BLaER1 treated with 17β-estradiol and CSF1 and Interleukin-3, amounts not matched to agents 10 nM and 100 nM (cell line): Measurements from ENCODE around the gene KDM6A.
"Not testable (repeated sequence)": the region's sequence is repeated elsewhere in the genome, so short reads cannot be mapped to it uniquely, and the experiment has no call there.

Source experiments
- H3K27ac ChIP-seq, 11 experiments: shearing (Covaris generic); formaldehyde crosslinking; 2 replicates each; pipeline ENCODE4 v1.8.1; 2022
- H3K27me3 ChIP-seq, 11 experiments: shearing (Covaris generic); formaldehyde crosslinking; 2 replicates each; pipeline ENCODE4 v1.8.1; 2022
- H3K36me3 ChIP-seq, 11 experiments: shearing (Covaris generic); formaldehyde crosslinking; 2 replicates each; pipeline ENCODE4 v1.8.1; 2022
- H3K4me1 ChIP-seq, 10 experiments: shearing (Covaris generic); formaldehyde crosslinking; 2 replicates each; pipeline ENCODE4 v1.8.1; 2022
- H3K4me2 ChIP-seq, 11 experiments: shearing (Covaris generic); formaldehyde crosslinking; 2 replicates each; pipeline ENCODE4 v1.8.1; 2022
- H3K4me3 ChIP-seq, 10 experiments: shearing (Covaris generic); formaldehyde crosslinking; 2 replicates each; pipeline ENCODE4 v1.8.1; 2022
- H3K9ac ChIP-seq, 11 experiments: shearing (Covaris generic); formaldehyde crosslinking; 2 replicates each; pipeline ENCODE4 v1.8.1; 2022
- H3K9me3 ChIP-seq, 11 experiments: shearing (Covaris generic); formaldehyde crosslinking; replicated peaks in 1 of 11; 2 replicates each; pipeline ENCODE4 v1.8.1; 2022
- H4K20me1 ChIP-seq, 11 experiments: shearing (Covaris generic); formaldehyde crosslinking; 2 replicates each; pipeline ENCODE4 v1.8.1; 2022
- Cebpa-rat ChIP-seq, 11 experiments: shearing (Covaris generic); IDR thresholded peaks; 2 replicates each; pipeline ENCODE4 v1.8.1; 2022

KDM6A gene

GRCh38 chrX:44943007-44943406, 70.0 kb downstream of the KDM6A start:
- peaks cover 19 to 88% (median 44%) of the 10 kb centered on the region in 11 experiments; a peak in 20 of 22 replicates for H4K20me1 ChIP-seq
- H3K9ac ChIP-seq, result no peak overlapping the region
- H3K9me3 ChIP-seq, result peaks cover 52 to 100% (median 97%) of the 10 kb centered on the region in 11 experiments
- TF ChIP-seq Cebpa-rat (IDR thresholded peaks at IDR 0.05), result no peak
- H3K27me3 ChIP-seq, result no peaks in the 10 kb centered on the region
- no peak overlapping the region for H3K4me2 ChIP-seq
- H3K4me3 ChIP-seq, result no peak overlapping the region
- H3K4me1 ChIP-seq, result peaks cover 0 to 15% (median 0%) of the 10 kb centered on the region in 10 experiments; a peak in 4 of 20 replicates
- no peak overlapping the region for H3K27ac ChIP-seq
- peaks cover 23 to 97% (median 79%) of the 10 kb centered on the region in 11 experiments for H3K36me3 ChIP-seq

GRCh38 chrX:44944894-44945293, 71.9 kb downstream of the KDM6A start:
- no peak for TF ChIP-seq Cebpa-rat (IDR thresholded peaks at IDR 0.05)
- Histone ChIP-seq H3K4me2 (no peak overlapping the region), H3K4me1 (peaks cover 0 to 17% (median 0%) of the 10 kb centered on the region in 10 experiments; a peak in 3 of 20 replicates), H3K9ac (no peak overlapping the region), H3K36me3 (peaks cover 23 to 99% (median 76%) of the 10 kb centered on the region in 11 experiments), H3K4me3 (no peak overlapping the region), H3K27ac (no peak overlapping the region), H3K9me3 (peaks cover 52 to 100% (median 98%) of the 10 kb centered on the region in 11 experiments), H4K20me1 (peaks cover 18 to 88% (median 44%) of the 10 kb centered on the region in 11 experiments; a peak in 19 of 22 replicates), H3K27me3 (no peaks in the 10 kb centered on the region)

DNA sequence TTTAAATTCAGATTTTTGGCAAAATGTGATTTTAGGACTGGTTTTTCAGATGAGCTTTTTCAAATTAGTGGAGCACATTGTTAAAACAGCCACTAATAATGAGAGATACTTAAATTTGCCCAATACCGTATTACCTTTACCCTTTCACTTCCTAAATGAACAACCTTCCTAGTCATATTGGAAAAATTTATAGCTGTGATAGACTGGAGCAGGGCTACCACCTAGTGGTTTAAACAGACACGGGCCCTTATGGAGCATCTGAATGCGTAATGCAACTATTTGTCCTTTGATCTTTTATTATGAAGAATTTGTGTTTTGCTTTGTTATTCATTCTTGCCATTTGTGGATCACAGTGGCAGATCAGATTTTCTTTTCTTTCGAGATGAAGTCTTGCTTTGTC, 72.7 kb downstream of the KDM6A start:
- H3K4me1 ChIP-seq, result peaks cover 0 to 14% (median 0%) of the 10 kb centered on the region in 10 experiments; a peak in 3 of 20 replicates
- H3K27ac ChIP-seq, result no peak overlapping the region
- no peak overlapping the region for H3K4me2 ChIP-seq
- H3K9me3 ChIP-seq, result peaks cover 52 to 100% (median 97%) of the 10 kb centered on the region in 11 experiments
- H4K20me1 ChIP-seq, result peaks cover 20 to 88% (median 44%) of the 10 kb centered on the region in 11 experiments; a peak in 19 of 22 replicates
- H3K9ac ChIP-seq, result no peak overlapping the region
- peaks cover 23 to 95% (median 67%) of the 10 kb centered on the region in 11 experiments for H3K36me3 ChIP-seq
- peak overlapping the region in 1 of 10 experiments; percentile 1; a peak in 1 of 20 replicates for H3K4me3 ChIP-seq
- no peaks in the 10 kb centered on the region for H3K27me3 ChIP-seq
- TF ChIP-seq Cebpa-rat (IDR thresholded peaks at IDR 0.05), result no peak

- no peak overlapping the region for H3K9ac ChIP-seq
- no peaks in the 10 kb centered on the region for H3K27me3 ChIP-seq
- peaks cover 30 to 88% (median 53%) of the 10 kb centered on the region in 11 experiments; a peak in 20 of 22 replicates for H4K20me1 ChIP-seq
- H3K27ac ChIP-seq, result no peak overlapping the region
- no peak overlapping the region for H3K4me2 ChIP-seq
- H3K4me1 ChIP-seq, result peaks cover 0 to 6% (median 0%) of the 10 kb centered on the region in 10 experiments; a peak in 2 of 20 replicates
- peaks cover 23 to 88% (median 62%) of the 10 kb centered on the region in 11 experiments for H3K36me3 ChIP-seq
- peaks cover 52 to 99% (median 95%) of the 10 kb centered on the region in 11 experiments for H3K9me3 ChIP-seq
- peak overlapping the region in 1 of 10 experiments; percentile 31; a peak in 1 of 20 replicates for H3K4me3 ChIP-seq
- TF ChIP-seq Cebpa-rat (IDR thresholded peaks at IDR 0.05), result no peak
These were observed 73.8 kb downstream of the KDM6A start for GRCh38 chrX:44946771-44947170.

DNA sequence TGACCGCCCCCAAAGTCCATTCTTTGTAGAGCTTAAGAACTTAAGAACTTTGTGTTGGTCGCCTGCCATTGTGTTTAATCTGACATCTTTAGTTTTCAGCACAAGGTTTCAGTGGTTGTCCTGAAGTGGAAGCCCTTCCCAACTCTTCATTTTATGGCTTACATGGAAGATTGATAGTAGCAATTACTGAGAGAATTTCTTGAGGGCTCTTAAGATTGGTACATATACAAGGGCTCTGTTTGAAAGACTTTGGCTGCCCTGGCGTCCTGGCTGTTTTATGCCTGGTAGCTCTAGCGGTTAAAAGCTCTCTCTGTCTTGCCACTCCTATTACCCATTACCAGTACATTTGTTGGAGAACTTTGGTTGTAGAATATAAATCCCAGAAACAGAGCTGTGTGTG, 75.0 kb downstream of the KDM6A start:
- H3K4me3 ChIP-seq, result no peak overlapping the region
- H3K4me1 ChIP-seq, result peaks cover 0 to 6% (median 0%) of the 10 kb centered on the region in 10 experiments; a peak in 2 of 20 replicates
- H4K20me1 ChIP-seq, result peaks cover 39 to 94% (median 62%) of the 10 kb centered on the region in 11 experiments; a peak in 21 of 22 replicates
- H3K4me2 ChIP-seq, result no peak overlapping the region
- peaks cover 45 to 99% (median 95%) of the 10 kb centered on the region in 11 experiments for H3K9me3 ChIP-seq
- TF ChIP-seq Cebpa-rat (IDR thresholded peaks at IDR 0.05), result no peak
- H3K27ac ChIP-seq, result no peak overlapping the region
- no peak overlapping the region for H3K9ac ChIP-seq
- no peaks in the 10 kb centered on the region for H3K27me3 ChIP-seq
- peaks cover 29 to 88% (median 65%) of the 10 kb centered on the region in 11 experiments for H3K36me3 ChIP-seq

DNA sequence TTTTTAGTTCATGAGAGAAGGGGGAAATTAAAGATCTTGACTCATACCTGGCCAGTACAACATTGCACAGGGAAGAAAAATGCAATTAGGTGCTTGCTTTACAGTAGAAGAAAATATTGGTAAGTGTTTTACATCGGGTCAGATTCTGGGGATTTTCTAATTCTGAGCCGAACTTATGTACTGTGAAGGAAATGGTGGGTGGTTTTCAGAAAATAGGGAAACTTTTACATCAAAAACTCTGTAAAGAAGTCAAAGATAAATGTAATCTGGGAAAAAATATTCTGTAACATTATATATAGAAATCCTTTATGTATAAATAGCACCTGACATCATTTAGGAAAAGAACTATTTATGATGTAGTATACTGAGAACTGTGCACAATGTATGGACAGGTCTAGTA, 75.4 kb downstream of the KDM6A start:
- Histone ChIP-seq H3K4me3 (no peak overlapping the region), H3K27me3 (no peaks in the 10 kb centered on the region), H3K9ac (no peak overlapping the region), H3K9me3 (peaks cover 40 to 99% (median 93%) of the 10 kb centered on the region in 11 experiments), H3K27ac (no peak overlapping the region), H3K36me3 (peaks cover 29 to 88% (median 65%) of the 10 kb centered on the region in 11 experiments), H4K20me1 (peaks cover 43 to 95% (median 66%) of the 10 kb centered on the region in 11 experiments; a peak in 21 of 22 replicates), H3K4me2 (no peak overlapping the region), H3K4me1 (peaks cover 0 to 6% (median 0%) of the 10 kb centered on the region in 10 experiments; a peak in 2 of 20 replicates)
- no peak for TF ChIP-seq Cebpa-rat (IDR thresholded peaks at IDR 0.05)

DNA sequence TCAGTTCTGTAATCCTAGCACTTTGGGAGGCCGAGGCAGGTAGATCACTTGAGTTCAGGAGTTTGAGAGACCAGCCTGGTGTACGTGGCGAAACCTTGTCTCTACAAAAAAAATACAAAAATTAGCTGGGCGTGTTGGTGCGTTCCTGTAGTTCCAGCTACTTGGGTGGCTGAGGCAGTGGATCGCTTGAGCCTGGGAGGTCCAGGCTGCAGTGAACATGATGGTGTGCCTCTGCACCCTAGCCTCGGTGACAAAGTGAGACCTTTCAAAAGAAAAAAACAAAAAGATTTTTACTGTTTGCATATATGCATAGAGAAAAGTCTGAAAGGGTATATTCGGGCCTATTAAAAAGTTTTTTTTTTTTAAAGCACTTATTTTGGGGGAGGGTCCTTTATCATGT, 76.1 kb downstream of the KDM6A start:
- Histone ChIP-seq H3K9me3 (peaks cover 33 to 97% (median 86%) of the 10 kb centered on the region in 11 experiments), H3K9ac (no peak overlapping the region)

DNA sequence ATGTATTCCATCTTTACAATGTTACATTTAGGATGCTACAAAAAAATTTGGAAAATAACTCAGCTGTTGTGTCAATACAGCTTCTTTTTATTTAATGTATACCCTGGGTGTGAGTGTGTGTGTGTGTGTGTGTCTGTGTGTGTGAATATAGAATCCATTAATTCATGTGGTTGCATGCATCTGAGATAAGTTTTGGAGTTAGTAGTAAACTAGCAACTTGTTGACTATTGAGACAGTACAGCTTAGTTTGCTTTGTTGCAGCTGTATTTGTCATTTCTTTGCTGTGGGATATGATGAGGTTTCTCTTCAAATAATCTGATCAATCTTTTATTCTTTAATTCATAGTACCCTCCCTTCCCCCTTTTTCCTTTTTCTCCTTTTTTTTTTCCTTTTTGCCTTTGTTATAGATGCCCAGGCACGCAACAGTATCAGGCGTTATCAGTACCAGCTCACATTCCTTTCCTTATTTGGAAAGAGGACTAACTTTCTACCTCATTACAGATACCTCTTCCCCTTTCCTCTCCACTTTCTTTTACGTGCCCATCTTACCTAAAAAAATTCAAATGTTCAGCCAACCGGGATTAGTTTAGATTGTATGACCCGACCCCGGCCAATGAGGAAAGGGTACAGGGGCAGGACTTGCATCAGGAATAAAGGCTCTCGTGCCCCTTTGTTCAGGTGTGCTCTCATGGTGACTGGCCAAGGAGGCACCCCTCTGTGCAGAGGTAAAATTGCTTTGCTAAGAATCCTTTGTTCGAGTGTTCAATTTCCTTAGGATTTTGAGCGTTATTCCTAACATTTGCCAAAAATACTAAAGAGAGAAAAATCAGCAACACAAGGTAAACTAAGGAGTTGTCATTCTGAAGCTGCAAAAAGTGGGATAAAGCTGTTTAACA, 77.7 kb downstream of the KDM6A start:
- peaks cover 62 to 97% (median 81%) of the 10 kb centered on the region in 11 experiments; a peak in 21 of 22 replicates for H4K20me1 ChIP-seq

More for the DNA sequence above, 76.1 kb downstream of the KDM6A start:
- peaks cover 24 to 81% (median 59%) of the 10 kb centered on the region in 11 experiments for H3K36me3 ChIP-seq
- no peaks in the 10 kb centered on the region for H3K27me3 ChIP-seq
- no peak for TF ChIP-seq Cebpa-rat (IDR thresholded peaks at IDR 0.05)
- H3K4me1 ChIP-seq, result peaks cover 0 to 6% (median 0%) of the 10 kb centered on the region in 10 experiments; a peak in 2 of 20 replicates
- no peak overlapping the region for H3K27ac ChIP-seq
- no peak overlapping the region for H3K4me2 ChIP-seq
- peaks cover 49 to 95% (median 68%) of the 10 kb centered on the region in 11 experiments; a peak in 21 of 22 replicates for H4K20me1 ChIP-seq
- H3K4me3 ChIP-seq, result no peak overlapping the region

More for the DNA sequence above, 77.7 kb downstream of the KDM6A start:
- Histone ChIP-seq H3K4me1 (peaks cover 0 to 16% (median 0%) of the 10 kb centered on the region in 10 experiments; a peak in 3 of 20 replicates), H3K36me3 (peaks cover 10 to 65% (median 43%) of the 10 kb centered on the region in 11 experiments; a peak in 20 of 22 replicates), H3K9me3 (peaks cover 17 to 81% (median 70%) of the 10 kb centered on the region in 11 experiments)
- H3K27me3 ChIP-seq, H3K27ac ChIP-seq, H3K4me2 ChIP-seq, H3K9ac ChIP-seq, H3K4me3 ChIP-seq: not testable (repeated sequence)
